ENCODE results near the gene MRPL17. TPM values are rescaled to one million over a fixed set of nuclear protein-coding genes. Genes with fewer than 3 reads are reported as not detected.

The MRPL17 gene
- total RNA-seq, 4 donors from 2014 or later, result 17.1 to 35.2 (median 26.4) TPM

GRCh38 chr11:6642957-6643356, 40.2 kb downstream of the MRPL17 start:
- no peak for TF ChIP-seq EP300 (IDR thresholded peaks at IDR 0.05)
- TF ChIP-seq POLR2AphosphoS5 (IDR thresholded peaks at IDR 0.05), result no peak
- TF ChIP-seq CTCF (IDR thresholded peaks at IDR 0.05), result no peak
- TF ChIP-seq POLR2A (IDR thresholded peaks at IDR 0.05), result no peak
- Histone ChIP-seq H3K27me3 (no peaks in the 10 kb centered on the region), H3K4me1 (peaks cover 31% of the 10 kb centered on the region), H3K36me3 (peaks cover 6% of the 10 kb centered on the region), H3K9me3 (no peaks in the 10 kb centered on the region), H3K27ac (no peak overlapping the region), H3K4me3 (no peak overlapping the region)
- DNase-seq (ENCODE audit: low spot score in 2 of 2), result no peak
- 86% methylated on average over 7 of the region's 7 CpGs for WGBS

- 95% methylated on average over 14 of the region's 26 CpGs for WGBS
- Histone ChIP-seq H3K27me3 (no peaks in the 10 kb centered on the region), H3K4me3 (no peak overlapping the region), H3K36me3 (peaks cover 6% of the 10 kb centered on the region), H3K4me1 (peaks cover 24% of the 10 kb centered on the region), H3K9me3 (no peaks in the 10 kb centered on the region), H3K27ac (no peak overlapping the region)
- TF ChIP-seq POLR2A (IDR thresholded peaks at IDR 0.05) (no peak), CTCF (IDR thresholded peaks at IDR 0.05) (no peak), POLR2AphosphoS5 (IDR thresholded peaks at IDR 0.05) (no peak), EP300 (IDR thresholded peaks at IDR 0.05) (no peak)
- DNase-seq (ENCODE audit: low spot score in 2 of 2), result no peak
Observed at GRCh38 chr11:6640985-6641701, 42.0 kb downstream of the MRPL17 start.

- H3K9me3 ChIP-seq, result no peaks in the 10 kb centered on the region
- H3K27ac ChIP-seq, result no peak overlapping the region
- TF ChIP-seq POLR2A (IDR thresholded peaks at IDR 0.05) (no peak), CTCF (IDR thresholded peaks at IDR 0.05) (no peak)
- peaks cover 6% of the 10 kb centered on the region for H3K36me3 ChIP-seq
- no peak for DNase-seq (ENCODE audit: low spot score in 2 of 2)
- WGBS, result 94% methylated on average over 26 of the region's 36 CpGs
- no peaks in the 10 kb centered on the region for H3K27me3 ChIP-seq
- H3K4me1 ChIP-seq, result peaks cover 25% of the 10 kb centered on the region
- H3K4me3 ChIP-seq, result no peak overlapping the region
Observed at GRCh38 chr11:6640036-6640984, 42.8 kb downstream of the MRPL17 start.

- no peak overlapping the region for H3K4me3 ChIP-seq
- WGBS, result 74% methylated on average over 4 of the region's 4 CpGs
- no peak overlapping the region for H3K27ac ChIP-seq
- DNase-seq (ENCODE audit: low spot score in 2 of 2), result no peak
- peaks cover 6% of the 10 kb centered on the region for H3K36me3 ChIP-seq
- H3K27me3 ChIP-seq, result no peaks in the 10 kb centered on the region
- TF ChIP-seq POLR2AphosphoS5 (IDR thresholded peaks at IDR 0.05) (no peak), EP300 (IDR thresholded peaks at IDR 0.05) (no peak), CTCF (IDR thresholded peaks at IDR 0.05) (no peak), POLR2A (IDR thresholded peaks at IDR 0.05) (no peak)
- no peaks in the 10 kb centered on the region for H3K9me3 ChIP-seq
- H3K4me1 ChIP-seq, result peaks cover 29% of the 10 kb centered on the region
Observed at GRCh38 chr11:6638429-6638828, 44.7 kb downstream of the MRPL17 start.

- Histone ChIP-seq H3K27me3 (no peaks in the 10 kb centered on the region), H3K4me3 (no peak overlapping the region), H3K27ac (no peak overlapping the region), H3K4me1 (peaks cover 29% of the 10 kb centered on the region), H3K36me3 (peaks cover 8% of the 10 kb centered on the region), H3K9me3 (no peaks in the 10 kb centered on the region)
- no peak for TF ChIP-seq POLR2A (IDR thresholded peaks at IDR 0.05)
- TF ChIP-seq EP300 (IDR thresholded peaks at IDR 0.05), result no peak
- no peak for TF ChIP-seq POLR2AphosphoS5 (IDR thresholded peaks at IDR 0.05)
- TF ChIP-seq CTCF (IDR thresholded peaks at IDR 0.05), result no peak
- no peak for DNase-seq (ENCODE audit: low spot score in 2 of 2)
- 22% methylated on average over 3 of the region's 3 CpGs for WGBS
Observed at GRCh38 chr11:6637871-6638270, 45.3 kb downstream of the MRPL17 start.
